Activated naive CD8-positive, alpha-beta T cell treated with anti-CD3 and anti-CD28 coated beads, Interleukin-2, amount 50 U/mL, for 24 hours (primary cell): Measurements from ENCODE around the gene KDR.

Experiments
- ATAC-seq: fragments of 150-1000 bp; cut with Tn5 transposase; one replicate; pipeline ENCODE4 v1.10.0; 2021
- DNase-seq: peaks from one replicate; pipeline ENCODE4 v3.0.0; 2021
- H3K27ac Mint-ChIP-seq: one replicate; pipeline ENCODE4 v1.8.0; 2021; ENCODE audit warnings: mild to moderate bottlenecking, mixed read lengths
- H3K27me3 Mint-ChIP-seq: one replicate; pipeline ENCODE4 v1.8.0; 2021; ENCODE audit warnings: mixed read lengths
- H3K36me3 Mint-ChIP-seq: one replicate; pipeline ENCODE4 v1.8.0; 2021; ENCODE audit warnings: low read depth, mixed read lengths
- H3K4me1 Mint-ChIP-seq: one replicate; pipeline ENCODE4 v1.8.0; 2021; ENCODE audit warnings: mixed read lengths
- H3K4me3 Mint-ChIP-seq: one replicate; pipeline ENCODE4 v1.8.0; 2021; ENCODE audit warnings: mild to moderate bottlenecking, moderate library complexity, mixed read lengths
- H3K9me3 Mint-ChIP-seq: one replicate; pipeline ENCODE4 v1.8.0; 2021; ENCODE audit warnings: mixed read lengths

KDR gene

GRCh38 chr4:55136634-55137033 lies 11.2 kb upstream of the KDR start:
- ATAC-seq = no peak
- Mint-ChIP-seq H3K9me3 (no peaks in the 10 kb centered on the region), H3K36me3 (no peaks in the 10 kb centered on the region)

GRCh38 chr4:55133951-55134350 lies 8.6 kb upstream of the KDR start:
- H3K4me1 Mint-ChIP-seq = no peaks in the 10 kb centered on the region
- ATAC-seq (no peak), DNase-seq (no peak)
- H3K36me3 Mint-ChIP-seq = no peaks in the 10 kb centered on the region
- peaks cover 14% of the 10 kb centered on the region for H3K27me3 Mint-ChIP-seq
- no peaks in the 10 kb centered on the region for H3K9me3 Mint-ChIP-seq
- no peak overlapping the region for H3K27ac Mint-ChIP-seq
- H3K4me3 Mint-ChIP-seq = no peak overlapping the region

More at GRCh38 chr4:55136634-55137033, 11.2 kb upstream of the KDR start:
- Mint-ChIP-seq H3K27ac (no peak overlapping the region), H3K4me1 (no peaks in the 10 kb centered on the region), H3K27me3 (peaks cover 19% of the 10 kb centered on the region), H3K4me3 (no peak overlapping the region)
- DNase-seq = no peak

- H3K4me1 Mint-ChIP-seq = no peaks in the 10 kb centered on the region
- peaks cover 18% of the 10 kb centered on the region for H3K27me3 Mint-ChIP-seq
- ATAC-seq (no peak), DNase-seq (no peak)
- no peaks in the 10 kb centered on the region for H3K9me3 Mint-ChIP-seq
- H3K36me3 Mint-ChIP-seq = no peaks in the 10 kb centered on the region
- no peak overlapping the region for H3K27ac Mint-ChIP-seq
- H3K4me3 Mint-ChIP-seq = no peak overlapping the region
Measured at GRCh38 chr4:55132775-55133174, 7.4 kb upstream of the KDR start.

- H3K27me3 Mint-ChIP-seq = peaks cover 44% of the 10 kb centered on the region
Measured at GRCh38 chr4:55127521-55127920, 2.1 kb upstream of the KDR start.

GRCh38 chr4:55127053-55127452 lies 1.7 kb upstream of the KDR start:
- DNase-seq (no peak), ATAC-seq (no peak)
- no peaks in the 10 kb centered on the region for H3K9me3 Mint-ChIP-seq
- H3K4me1 Mint-ChIP-seq = peaks cover 6% of the 10 kb centered on the region
- H3K36me3 Mint-ChIP-seq = no peaks in the 10 kb centered on the region
- H3K4me3 Mint-ChIP-seq = no peak overlapping the region
- peaks cover 48% of the 10 kb centered on the region for H3K27me3 Mint-ChIP-seq
- H3K27ac Mint-ChIP-seq = no peak overlapping the region

More at GRCh38 chr4:55127521-55127920, 2.1 kb upstream of the KDR start:
- no peak overlapping the region for H3K27ac Mint-ChIP-seq
- peaks cover 6% of the 10 kb centered on the region for H3K4me1 Mint-ChIP-seq
- ATAC-seq (no peak), DNase-seq (no peak)
- no peaks in the 10 kb centered on the region for H3K9me3 Mint-ChIP-seq
- no peaks in the 10 kb centered on the region for H3K36me3 Mint-ChIP-seq
- H3K4me3 Mint-ChIP-seq = no peak overlapping the region

GRCh38 chr4:55125763-55126541 lies 557 bp upstream of the KDR start:
- DNase-seq (no peak), ATAC-seq (no peak)
- Mint-ChIP-seq H3K27me3 (peaks cover 49% of the 10 kb centered on the region), H3K27ac (no peak overlapping the region), H3K36me3 (no peaks in the 10 kb centered on the region), H3K9me3 (no peaks in the 10 kb centered on the region), H3K4me1 (peaks cover 6% of the 10 kb centered on the region), H3K4me3 (peak overlapping the region; percentile 17)

- peaks cover 6% of the 10 kb centered on the region for H3K4me1 Mint-ChIP-seq
- peaks cover 57% of the 10 kb centered on the region for H3K27me3 Mint-ChIP-seq
- no peaks in the 10 kb centered on the region for H3K36me3 Mint-ChIP-seq
- DNase-seq (no peak), ATAC-seq (no peak)
- no peak overlapping the region for H3K27ac Mint-ChIP-seq
- H3K9me3 Mint-ChIP-seq = no peaks in the 10 kb centered on the region
- no peak overlapping the region for H3K4me3 Mint-ChIP-seq
Measured at GRCh38 chr4:55124322-55125076, 896 bp downstream of the KDR start.

GRCh38 chr4:55123791-55124190 lies 1.6 kb downstream of the KDR start:
- H3K36me3 Mint-ChIP-seq = no peaks in the 10 kb centered on the region
- DNase-seq (no peak), ATAC-seq (no peak)
- H3K27me3 Mint-ChIP-seq = peaks cover 57% of the 10 kb centered on the region
- no peak overlapping the region for H3K27ac Mint-ChIP-seq
- no peaks in the 10 kb centered on the region for H3K9me3 Mint-ChIP-seq
- H3K4me1 Mint-ChIP-seq = peaks cover 6% of the 10 kb centered on the region
- H3K4me3 Mint-ChIP-seq = no peak overlapping the region

GRCh38 chr4:55122235-55122634 lies 3.2 kb downstream of the KDR start:
- H3K9me3 Mint-ChIP-seq = no peaks in the 10 kb centered on the region
- ATAC-seq (no peak), DNase-seq (no peak)
- H3K4me1 Mint-ChIP-seq = peaks cover 6% of the 10 kb centered on the region
- no peak overlapping the region for H3K4me3 Mint-ChIP-seq
- H3K27ac Mint-ChIP-seq = no peak overlapping the region
- peaks cover 56% of the 10 kb centered on the region for H3K27me3 Mint-ChIP-seq
- no peaks in the 10 kb centered on the region for H3K36me3 Mint-ChIP-seq

- no peak overlapping the region for H3K4me3 Mint-ChIP-seq
- H3K27me3 Mint-ChIP-seq = peaks cover 50% of the 10 kb centered on the region
Measured at GRCh38 chr4:55121246-55121645, 4.1 kb downstream of the KDR start.

GRCh38 chr4:55118397-55118796 lies 7.0 kb downstream of the KDR start:
- Mint-ChIP-seq H3K27ac (no peak overlapping the region), H3K4me1 (no peaks in the 10 kb centered on the region), H3K9me3 (no peaks in the 10 kb centered on the region), H3K4me3 (no peak overlapping the region), H3K27me3 (peaks cover 32% of the 10 kb centered on the region), H3K36me3 (no peaks in the 10 kb centered on the region)
- DNase-seq = no peak
- ATAC-seq = no peak

More at GRCh38 chr4:55121246-55121645, 4.1 kb downstream of the KDR start:
- no peaks in the 10 kb centered on the region for H3K9me3 Mint-ChIP-seq
- DNase-seq (no peak), ATAC-seq (no peak)
- H3K36me3 Mint-ChIP-seq = no peaks in the 10 kb centered on the region
- H3K27ac Mint-ChIP-seq = no peak overlapping the region
- peaks cover 6% of the 10 kb centered on the region for H3K4me1 Mint-ChIP-seq

- Mint-ChIP-seq H3K4me1 (no peaks in the 10 kb centered on the region), H3K36me3 (no peaks in the 10 kb centered on the region), H3K27me3 (peaks cover 26% of the 10 kb centered on the region), H3K27ac (no peak overlapping the region), H3K4me3 (no peak overlapping the region), H3K9me3 (no peaks in the 10 kb centered on the region)
- no peak for ATAC-seq
- no peak for DNase-seq
Measured at GRCh38 chr4:55117511-55117910, 7.9 kb downstream of the KDR start.

- H3K4me3 Mint-ChIP-seq = no peak overlapping the region
- H3K27ac Mint-ChIP-seq = no peak overlapping the region
- ATAC-seq = no peak
- no peak for DNase-seq
- no peaks in the 10 kb centered on the region for H3K36me3 Mint-ChIP-seq
- no peaks in the 10 kb centered on the region for H3K4me1 Mint-ChIP-seq
- H3K9me3 Mint-ChIP-seq = no peaks in the 10 kb centered on the region
- peaks cover 20% of the 10 kb centered on the region for H3K27me3 Mint-ChIP-seq
Measured at GRCh38 chr4:55116450-55116849, 8.9 kb downstream of the KDR start.

GRCh38 chr4:55111601-55112000 lies 13.8 kb downstream of the KDR start:
- no peak overlapping the region for H3K27ac Mint-ChIP-seq
- ATAC-seq (no peak), DNase-seq (no peak)

GRCh38 chr4:55110131-55110530 lies 15.3 kb downstream of the KDR start:
- H3K27ac Mint-ChIP-seq = no peak overlapping the region
- ATAC-seq (no peak), DNase-seq (no peak)
- no peak overlapping the region for H3K4me3 Mint-ChIP-seq
- no peaks in the 10 kb centered on the region for H3K4me1 Mint-ChIP-seq
- H3K9me3 Mint-ChIP-seq = no peaks in the 10 kb centered on the region
- H3K27me3 Mint-ChIP-seq = peaks cover 6% of the 10 kb centered on the region
- H3K36me3 Mint-ChIP-seq = no peaks in the 10 kb centered on the region

More at GRCh38 chr4:55111601-55112000, 13.8 kb downstream of the KDR start:
- H3K27me3 Mint-ChIP-seq = peaks cover 7% of the 10 kb centered on the region
- no peak overlapping the region for H3K4me3 Mint-ChIP-seq
- no peaks in the 10 kb centered on the region for H3K4me1 Mint-ChIP-seq
- H3K36me3 Mint-ChIP-seq = no peaks in the 10 kb centered on the region
- H3K9me3 Mint-ChIP-seq = no peaks in the 10 kb centered on the region
